Raji (cell line): ENCODE measurements around the gene ACSF3.

Source experiments
- POLR2A ChIP-seq: IDR thresholded peaks from 2 replicates; pipeline ENCODE4 v1.6.1; 2011; ENCODE audit warnings: low read depth, low read length, control low read depth; ENCODE audit not compliant: insufficient read depth

ACSF3 gene

DNA sequence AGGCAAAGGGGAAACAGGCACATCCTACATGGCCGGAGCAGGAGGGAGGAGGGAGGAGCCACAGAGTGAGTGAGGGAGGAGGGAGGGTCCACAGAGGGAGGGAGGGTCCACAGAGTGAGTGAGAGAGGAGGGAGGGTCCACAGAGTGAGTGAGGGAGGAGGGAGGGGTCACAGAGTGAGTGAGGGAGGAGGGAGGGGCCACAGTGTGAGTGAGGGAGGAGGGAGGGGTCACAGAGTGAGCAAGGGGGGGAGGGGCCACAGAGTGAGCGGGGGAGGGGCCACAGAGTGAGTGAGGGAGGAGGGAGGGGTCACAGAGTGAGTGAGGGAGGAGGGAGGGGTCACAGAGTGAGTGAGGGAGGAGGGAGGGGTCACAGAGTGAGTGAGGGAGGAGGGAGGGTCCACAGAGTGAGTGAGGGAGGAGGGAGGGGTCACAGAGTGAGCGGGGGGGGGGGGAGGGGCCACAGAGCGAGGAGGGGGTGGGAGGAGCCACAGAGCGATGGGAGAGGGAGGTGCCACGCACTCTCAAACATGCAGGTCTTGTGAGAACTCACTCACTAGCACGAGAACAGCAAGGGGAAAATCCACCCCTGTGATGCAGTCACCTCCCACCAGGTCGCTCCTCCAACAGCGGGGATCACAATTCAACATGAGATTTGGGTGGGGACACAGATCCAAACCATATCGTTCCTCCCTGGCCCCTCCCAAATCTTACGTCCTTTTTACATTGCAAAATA is 53.6 kb downstream of the ACSF3 start:
- no peak for TF ChIP-seq POLR2A

DNA sequence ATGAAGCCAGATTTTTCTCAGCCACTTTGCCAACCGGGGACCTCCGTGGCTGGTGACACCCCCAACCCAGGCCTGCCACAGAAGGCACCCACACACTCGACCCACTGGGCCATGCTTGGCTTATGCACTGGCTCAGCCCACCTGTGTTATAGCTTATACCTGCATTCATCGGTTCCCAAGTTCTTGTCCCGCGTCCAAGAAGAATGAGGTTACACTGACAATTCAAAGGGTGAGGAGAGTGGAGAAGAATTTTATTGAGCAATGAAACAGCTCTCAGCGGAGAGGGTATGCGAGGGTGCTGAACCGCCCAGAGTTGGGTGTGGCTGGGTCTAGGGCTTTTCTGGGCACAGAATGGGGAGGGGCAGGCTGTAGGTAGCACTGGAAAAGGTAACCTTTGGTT is 55.7 kb downstream of the ACSF3 start:
- TF ChIP-seq POLR2A = no peak

DNA sequence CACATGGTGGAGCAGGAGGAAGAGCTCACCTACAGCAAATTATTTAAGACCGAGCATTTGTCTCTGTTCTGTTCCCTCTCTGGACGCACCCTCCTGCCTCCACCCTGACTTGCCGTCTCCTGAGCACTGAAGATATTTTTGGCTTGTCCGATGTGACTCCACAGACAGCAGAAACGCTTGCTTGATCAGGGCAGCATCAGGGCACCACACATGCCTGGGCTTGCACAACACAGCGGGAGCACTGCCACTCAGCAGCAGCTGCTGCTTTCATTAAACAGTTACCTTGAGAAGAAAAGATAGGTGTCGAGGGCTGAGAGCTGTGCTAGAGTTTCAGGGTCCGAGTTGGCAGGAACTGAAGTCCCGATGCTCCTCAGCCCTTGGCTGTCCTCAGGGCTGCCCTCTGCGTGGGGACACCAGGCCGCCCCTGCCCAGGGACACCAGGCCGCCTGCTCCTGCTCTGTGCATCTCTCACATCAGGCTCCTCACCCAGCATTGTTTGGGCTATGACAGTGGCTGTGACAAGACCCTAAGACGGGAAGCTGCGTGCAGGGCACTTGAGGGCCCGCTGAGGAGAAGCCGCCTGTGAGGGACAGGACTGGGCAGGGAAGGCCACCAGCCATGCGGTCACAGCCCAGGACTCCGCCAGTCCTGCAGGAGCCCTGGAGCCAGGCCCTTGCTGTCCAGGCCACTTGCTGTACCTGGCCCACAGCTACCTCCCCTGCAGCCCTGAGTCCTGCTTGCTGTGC is 56.6 kb downstream of the ACSF3 start:
- no peak for TF ChIP-seq POLR2A

DNA sequence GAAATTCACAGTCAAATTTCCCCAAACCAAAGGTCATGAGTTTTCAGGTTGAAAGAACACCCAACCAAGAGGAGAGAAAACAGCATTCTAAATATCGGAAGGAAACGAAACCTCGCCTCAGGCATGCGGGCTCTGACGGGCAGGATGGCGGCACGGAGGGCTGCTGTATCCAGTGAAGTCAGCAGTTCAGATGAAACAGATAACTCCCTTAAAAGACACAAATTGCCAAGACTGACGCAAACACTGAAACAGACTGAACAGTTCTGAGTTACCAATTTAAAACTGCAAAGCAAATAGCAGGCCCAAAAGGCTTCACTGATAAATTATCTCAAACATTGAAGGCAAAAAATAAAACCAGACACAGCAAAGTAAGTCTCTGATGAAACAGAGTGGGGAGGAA is 57.3 kb downstream of the ACSF3 start:
- TF ChIP-seq POLR2A = no peak

GRCh38 chr16:89152831-89153700 is 59.4 kb downstream of the ACSF3 start:
- no peak for TF ChIP-seq POLR2A

- no peak for TF ChIP-seq POLR2A
Measured at GRCh38 chr16:89153848-89154271, 60.2 kb downstream of the ACSF3 start.

DNA sequence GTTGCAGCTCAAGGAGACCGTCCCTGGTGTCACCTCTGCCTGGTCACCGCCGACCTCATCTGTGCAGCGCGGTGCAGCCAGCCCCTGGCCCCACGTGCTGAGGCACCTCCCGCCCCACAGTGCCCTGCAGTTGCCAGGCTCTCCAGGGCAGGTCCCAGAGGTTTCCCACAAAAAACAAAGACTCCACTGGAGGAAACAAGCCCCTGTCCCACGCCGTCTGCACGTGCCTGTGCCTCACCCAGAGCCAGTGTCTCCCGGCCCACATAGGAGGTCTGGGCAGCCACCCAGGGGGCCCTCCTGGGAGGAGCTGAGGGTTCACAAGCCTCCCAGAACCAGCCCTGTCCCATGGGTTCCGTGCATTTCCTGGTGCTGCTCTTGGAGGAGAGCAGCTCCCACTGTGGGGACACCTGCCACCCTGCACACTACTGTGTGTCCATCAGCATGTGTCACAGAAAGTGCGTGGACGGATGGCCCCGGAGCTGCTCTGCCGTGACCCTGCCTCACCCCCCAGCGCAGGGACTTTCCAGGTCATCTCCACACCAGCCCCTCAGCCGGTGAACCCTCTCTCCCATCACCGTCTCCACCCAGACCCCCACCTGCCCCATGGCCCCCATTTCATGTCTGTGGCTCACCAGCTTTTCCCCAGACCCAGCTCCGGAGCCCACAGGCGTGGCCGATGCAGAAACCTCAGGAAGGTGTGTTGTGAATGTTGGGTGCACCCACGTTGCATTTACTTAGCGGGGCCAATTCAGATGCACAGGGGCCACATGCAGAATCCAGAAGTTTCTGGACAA is 60.9 kb downstream of the ACSF3 start:
- no peak for TF ChIP-seq POLR2A

DNA sequence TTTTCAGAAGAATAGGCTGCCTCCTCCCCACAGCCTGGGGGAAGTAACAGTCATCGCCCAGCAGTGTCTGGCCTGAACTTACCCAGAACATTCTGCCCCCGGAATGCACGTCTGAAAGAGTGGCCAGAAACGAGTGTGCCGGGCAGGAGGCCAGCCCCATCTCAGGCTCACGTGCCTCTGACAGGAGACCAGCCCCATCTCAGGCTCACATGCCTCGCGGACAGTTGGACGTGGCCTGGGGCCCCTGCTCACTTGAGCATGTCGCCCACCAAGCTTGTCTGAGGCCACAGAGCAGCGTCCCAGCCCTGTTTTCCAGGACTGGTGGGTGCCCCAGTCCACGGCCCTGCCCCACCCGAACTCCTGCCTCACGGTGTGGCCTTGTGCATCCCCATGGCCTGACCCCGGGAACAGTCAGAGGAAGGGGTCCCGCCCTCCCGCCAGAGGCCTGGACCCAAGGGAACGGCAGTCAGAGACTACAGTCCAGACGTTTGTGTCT is 61.6 kb downstream of the ACSF3 start:
- TF ChIP-seq POLR2A = no peak

- no peak for TF ChIP-seq POLR2A
Measured at GRCh38 chr16:89155851-89156739, 62.4 kb downstream of the ACSF3 start.

GRCh38 chr16:89156740-89157645 is 63.3 kb downstream of the ACSF3 start:
- no peak for TF ChIP-seq POLR2A

- no peak for TF ChIP-seq POLR2A
Measured at GRCh38 chr16:89157778-89158177, 64.1 kb downstream of the ACSF3 start.

GRCh38 chr16:89159066-89159849 is 65.6 kb downstream of the ACSF3 start:
- TF ChIP-seq POLR2A = no peak
